ENCODE measurements around the gene LAT.
A peak's percentile ranks its signal among the peaks of the same experiment; 100 is the strongest.
"Not testable (repeated sequence)": the region's sequence is repeated elsewhere in the genome, so short reads cannot be mapped to it uniquely, and the experiment has no call there.

Gene LAT

DNA sequence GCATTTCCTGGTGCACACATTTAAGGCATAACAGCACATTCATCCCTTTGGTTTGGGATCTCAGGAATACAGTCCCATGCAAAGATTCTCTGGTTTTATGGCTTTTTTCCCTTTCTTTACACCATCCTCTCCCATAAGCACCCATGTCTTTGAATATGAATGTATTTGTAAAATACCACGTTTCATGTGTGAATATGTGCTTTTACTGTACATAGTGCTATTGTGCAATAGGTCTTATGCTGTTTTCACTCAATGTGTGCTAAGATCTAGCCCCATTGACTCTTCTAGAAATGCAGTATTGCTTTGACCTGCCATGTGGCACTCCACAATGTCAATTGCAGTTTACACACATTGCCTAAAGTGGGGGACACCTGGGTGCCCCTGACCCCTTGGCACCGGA is 20.4 kb upstream of the LAT start:
- Histone ChIP-seq H3K36me3 (ENCODE audit: insufficient read depth, insufficient read length, low read length) (peaks cover 61% of the 10 kb centered on the region), H3K9ac (ENCODE audit: insufficient read length, low read depth) (no peak overlapping the region), H3K27me3 (ENCODE audit: insufficient read depth, insufficient read length) (no peaks in the 10 kb centered on the region), H3K4me3 (ENCODE audit: insufficient read length, low read depth) (no peak overlapping the region), H3K9me3 (ENCODE audit: insufficient read depth, low read length) (no peaks in the 10 kb centered on the region), H3K4me1 (ENCODE audit: insufficient read depth, insufficient read length) (no peaks in the 10 kb centered on the region)
- TF ChIP-seq YY1 (IDR thresholded peaks at IDR 0.05; ENCODE audit: insufficient read depth, insufficient read length) (no peak), ZNF274 (IDR thresholded peaks at IDR 0.05; ENCODE audit: low read depth, low read length) (no peak), SUZ12 (IDR thresholded peaks at IDR 0.05; ENCODE audit: extremely low read depth, insufficient read depth, insufficient read length) (no peak)
- no peak for DNase-seq (ENCODE audit: low read depth, low spot score)

DNA sequence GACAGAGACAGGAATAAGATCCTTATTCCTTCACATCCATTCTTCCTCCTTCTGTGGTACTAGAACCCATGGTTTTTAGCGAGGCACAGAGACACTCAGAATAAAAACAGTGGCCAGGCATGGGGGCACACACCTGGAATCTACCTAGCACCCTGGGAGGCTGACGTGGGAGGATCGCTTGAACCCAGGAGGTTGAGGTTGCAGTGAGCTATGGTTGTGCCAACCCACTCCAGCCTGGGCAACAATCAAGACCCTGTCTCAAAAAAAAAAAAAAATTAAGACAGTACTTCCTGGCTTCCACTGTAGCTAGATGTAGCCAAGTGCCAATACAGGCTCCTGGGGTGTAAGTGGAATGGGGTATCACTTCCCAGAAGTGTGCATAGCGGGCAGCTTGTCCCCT is 17.7 kb upstream of the LAT start:
- DNase-seq (ENCODE audit: low read depth, low spot score), result no peak

DNA sequence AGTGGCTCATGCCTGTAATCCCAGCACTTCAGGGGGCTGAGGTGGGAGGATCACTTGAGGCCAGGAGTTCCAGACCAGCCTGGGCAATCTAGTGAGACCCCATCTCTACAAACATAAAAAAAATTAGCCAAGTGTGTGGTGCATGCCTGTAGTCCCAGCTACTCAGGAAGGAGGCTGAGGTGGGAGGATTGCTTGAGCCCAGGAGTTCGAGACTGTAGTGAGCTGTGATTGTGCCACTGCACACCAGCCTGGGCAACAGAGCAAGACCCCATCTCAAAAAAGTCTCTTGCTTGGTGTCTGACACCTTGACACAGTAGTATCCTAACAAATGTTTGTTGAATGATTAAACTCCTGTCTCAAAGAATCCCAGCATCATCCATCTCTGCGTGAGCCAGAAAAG is 15.2 kb upstream of the LAT start:
- not testable (repeated sequence) for H3K27me3 ChIP-seq (ENCODE audit: insufficient read depth, insufficient read length); H3K4me1 ChIP-seq (ENCODE audit: insufficient read depth, insufficient read length); H3K9ac ChIP-seq (ENCODE audit: insufficient read length, low read depth); DNase-seq (ENCODE audit: low read depth, low spot score); H3K9me3 ChIP-seq (ENCODE audit: insufficient read depth, low read length); H3K4me3 ChIP-seq (ENCODE audit: insufficient read length, low read depth)
- peaks cover 11% of the 10 kb centered on the region for H3K36me3 ChIP-seq (ENCODE audit: insufficient read depth, insufficient read length, low read length)

More for the DNA sequence above, 17.7 kb upstream of the LAT start:
- no peaks in the 10 kb centered on the region for H3K4me1 ChIP-seq (ENCODE audit: insufficient read depth, insufficient read length)
- H3K27me3 ChIP-seq (ENCODE audit: insufficient read depth, insufficient read length), result no peaks in the 10 kb centered on the region
- H3K4me3 ChIP-seq (ENCODE audit: insufficient read length, low read depth), result no peak overlapping the region
- H3K36me3 ChIP-seq (ENCODE audit: insufficient read depth, insufficient read length, low read length), result peaks cover 37% of the 10 kb centered on the region
- no peaks in the 10 kb centered on the region for H3K9me3 ChIP-seq (ENCODE audit: insufficient read depth, low read length)
- TF ChIP-seq YY1 (IDR thresholded peaks at IDR 0.05; ENCODE audit: insufficient read depth, insufficient read length) (no peak), SUZ12 (IDR thresholded peaks at IDR 0.05; ENCODE audit: extremely low read depth, insufficient read depth, insufficient read length) (no peak), ZNF274 (IDR thresholded peaks at IDR 0.05; ENCODE audit: low read depth, low read length) (no peak)
- no peak overlapping the region for H3K9ac ChIP-seq (ENCODE audit: insufficient read length, low read depth)

DNA sequence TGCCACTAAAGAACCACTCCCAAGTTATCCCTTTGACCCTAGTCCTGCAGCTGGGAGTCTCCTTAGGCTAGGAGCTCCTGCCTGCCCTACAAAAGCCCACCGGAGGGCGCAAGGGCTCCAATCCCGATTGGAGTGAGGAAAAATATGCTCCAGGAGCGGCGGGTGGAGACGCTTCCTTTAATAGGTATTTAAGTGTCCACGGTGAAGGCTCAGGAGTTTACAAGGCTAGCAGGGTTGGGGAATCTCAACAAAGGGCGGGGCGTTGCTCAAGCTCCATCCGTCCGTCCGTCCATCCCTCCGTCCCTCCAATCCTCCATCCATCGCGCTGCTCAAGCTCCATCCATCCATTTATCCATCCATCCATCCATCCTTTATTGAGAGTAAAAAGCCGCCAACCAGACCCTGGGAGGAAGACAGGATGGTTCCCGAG is 10.8 kb upstream of the LAT start:
- peaks cover 7% of the 10 kb centered on the region for H3K4me1 ChIP-seq (ENCODE audit: insufficient read depth, insufficient read length)

DNA sequence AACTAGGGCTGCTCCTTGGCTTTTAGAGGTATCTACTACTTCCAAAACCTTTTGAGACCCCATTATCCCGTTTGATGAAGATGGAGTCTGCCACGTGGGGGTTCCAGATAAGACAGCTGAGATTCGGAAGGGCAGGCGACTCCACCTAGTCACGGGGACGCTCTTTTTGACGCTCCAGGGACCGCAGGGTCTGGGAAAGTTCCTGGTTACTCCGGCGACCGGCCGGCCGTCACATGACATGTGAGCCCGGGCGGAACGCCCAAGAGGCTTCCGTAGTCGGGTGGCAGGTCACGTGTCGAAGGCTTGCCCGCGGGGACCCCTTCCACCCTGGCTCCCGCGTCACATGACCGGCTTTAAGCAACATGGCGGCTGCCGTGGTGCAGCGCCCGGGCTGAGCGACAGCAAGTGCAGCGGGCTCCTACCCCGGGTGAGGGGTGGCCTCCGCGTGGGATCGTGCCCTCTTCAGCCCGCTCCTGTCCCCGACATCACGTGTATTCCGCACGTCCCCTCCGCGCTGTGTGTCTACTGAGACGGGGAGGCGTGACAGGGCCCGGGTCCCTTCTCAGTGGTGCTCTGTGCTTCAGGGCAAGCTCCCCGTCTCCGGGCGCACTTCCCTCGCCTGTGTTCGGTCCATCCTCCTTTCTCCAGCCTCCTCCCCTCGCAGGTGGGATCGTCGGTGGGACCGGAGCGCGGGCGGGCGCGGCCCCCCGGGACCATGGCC is 10.3 kb upstream of the LAT start, which contains the start of gene SPNS1:
SPNS1 (plus strand) TSS at position 342 of the 721 bp plus-strand sequence; CDS start at position 716, 374 bp downstream.
- TF ChIP-seq SUZ12 (IDR thresholded peaks at IDR 0.05; ENCODE audit: extremely low read depth, insufficient read depth, insufficient read length), result no peak
- TF ChIP-seq YY1 (IDR thresholded peaks at IDR 0.05; ENCODE audit: insufficient read depth, insufficient read length), result peak; percentile 93
- H3K36me3 ChIP-seq (ENCODE audit: insufficient read depth, insufficient read length, low read length), result peaks cover 27% of the 10 kb centered on the region
- peak within 1 kb of the TSS; percentile 97 for H3K9ac ChIP-seq (ENCODE audit: insufficient read length, low read depth)

More for the DNA sequence above, 10.8 kb upstream of the LAT start:
- peak overlapping the region; percentile 100 for H3K4me3 ChIP-seq (ENCODE audit: insufficient read length, low read depth)
- peak; percentile 61 for DNase-seq (ENCODE audit: low read depth, low spot score)
- peaks cover 22% of the 10 kb centered on the region for H3K36me3 ChIP-seq (ENCODE audit: insufficient read depth, insufficient read length, low read length)
- TF ChIP-seq SUZ12 (IDR thresholded peaks at IDR 0.05; ENCODE audit: extremely low read depth, insufficient read depth, insufficient read length) (no peak), ZNF274 (IDR thresholded peaks at IDR 0.05; ENCODE audit: low read depth, low read length) (no peak), YY1 (IDR thresholded peaks at IDR 0.05; ENCODE audit: insufficient read depth, insufficient read length) (no peak)
- H3K9ac ChIP-seq (ENCODE audit: insufficient read length, low read depth), result peak overlapping the region; percentile 83
- no peaks in the 10 kb centered on the region for H3K9me3 ChIP-seq (ENCODE audit: insufficient read depth, low read length)
- no peaks in the 10 kb centered on the region for H3K27me3 ChIP-seq (ENCODE audit: insufficient read depth, insufficient read length)

DNA sequence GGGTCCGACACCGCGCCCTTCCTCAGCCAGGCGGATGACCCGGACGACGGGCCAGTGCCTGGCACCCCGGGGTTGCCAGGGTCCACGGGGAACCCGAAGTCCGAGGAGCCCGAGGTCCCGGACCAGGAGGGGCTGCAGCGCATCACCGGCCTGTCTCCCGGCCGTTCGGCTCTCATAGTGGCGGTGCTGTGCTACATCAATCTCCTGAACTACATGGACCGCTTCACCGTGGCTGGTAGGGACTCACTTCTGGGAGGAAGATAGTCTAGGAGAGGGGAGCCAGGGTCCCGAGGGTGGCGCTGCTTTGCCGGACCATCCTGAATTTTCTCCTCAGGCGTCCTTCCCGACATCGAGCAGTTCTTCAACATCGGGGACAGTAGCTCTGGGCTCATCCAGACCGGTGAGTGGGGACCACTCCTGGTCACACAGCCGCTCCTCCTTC is 9.7 kb upstream of the LAT start:
- H3K36me3 ChIP-seq (ENCODE audit: insufficient read depth, insufficient read length, low read length), result peaks cover 27% of the 10 kb centered on the region
- peak overlapping the region; percentile 100 for H3K4me3 ChIP-seq (ENCODE audit: insufficient read length, low read depth)
- H3K27me3 ChIP-seq (ENCODE audit: insufficient read depth, insufficient read length), result no peaks in the 10 kb centered on the region
- peak overlapping the region; percentile 97 for H3K9ac ChIP-seq (ENCODE audit: insufficient read length, low read depth)
- no peak for DNase-seq (ENCODE audit: low read depth, low spot score)
- no peaks in the 10 kb centered on the region for H3K9me3 ChIP-seq (ENCODE audit: insufficient read depth, low read length)
- TF ChIP-seq ZNF274 (IDR thresholded peaks at IDR 0.05; ENCODE audit: low read depth, low read length) (no peak), SUZ12 (IDR thresholded peaks at IDR 0.05; ENCODE audit: extremely low read depth, insufficient read depth, insufficient read length) (no peak)
- H3K4me1 ChIP-seq (ENCODE audit: insufficient read depth, insufficient read length), result peaks cover 7% of the 10 kb centered on the region

More for the DNA sequence above, 10.3 kb upstream of the LAT start, which contains the start of gene SPNS1:
- Histone ChIP-seq H3K27me3 (ENCODE audit: insufficient read depth, insufficient read length) (no peaks in the 10 kb centered on the region), H3K9me3 (ENCODE audit: insufficient read depth, low read length) (no peaks in the 10 kb centered on the region), H3K4me1 (ENCODE audit: insufficient read depth, insufficient read length) (peaks cover 7% of the 10 kb centered on the region), H3K4me3 (ENCODE audit: insufficient read length, low read depth) (peak within 1 kb of the TSS; percentile 100)
- peak; percentile 97 for DNase-seq (ENCODE audit: low read depth, low spot score)

DNA sequence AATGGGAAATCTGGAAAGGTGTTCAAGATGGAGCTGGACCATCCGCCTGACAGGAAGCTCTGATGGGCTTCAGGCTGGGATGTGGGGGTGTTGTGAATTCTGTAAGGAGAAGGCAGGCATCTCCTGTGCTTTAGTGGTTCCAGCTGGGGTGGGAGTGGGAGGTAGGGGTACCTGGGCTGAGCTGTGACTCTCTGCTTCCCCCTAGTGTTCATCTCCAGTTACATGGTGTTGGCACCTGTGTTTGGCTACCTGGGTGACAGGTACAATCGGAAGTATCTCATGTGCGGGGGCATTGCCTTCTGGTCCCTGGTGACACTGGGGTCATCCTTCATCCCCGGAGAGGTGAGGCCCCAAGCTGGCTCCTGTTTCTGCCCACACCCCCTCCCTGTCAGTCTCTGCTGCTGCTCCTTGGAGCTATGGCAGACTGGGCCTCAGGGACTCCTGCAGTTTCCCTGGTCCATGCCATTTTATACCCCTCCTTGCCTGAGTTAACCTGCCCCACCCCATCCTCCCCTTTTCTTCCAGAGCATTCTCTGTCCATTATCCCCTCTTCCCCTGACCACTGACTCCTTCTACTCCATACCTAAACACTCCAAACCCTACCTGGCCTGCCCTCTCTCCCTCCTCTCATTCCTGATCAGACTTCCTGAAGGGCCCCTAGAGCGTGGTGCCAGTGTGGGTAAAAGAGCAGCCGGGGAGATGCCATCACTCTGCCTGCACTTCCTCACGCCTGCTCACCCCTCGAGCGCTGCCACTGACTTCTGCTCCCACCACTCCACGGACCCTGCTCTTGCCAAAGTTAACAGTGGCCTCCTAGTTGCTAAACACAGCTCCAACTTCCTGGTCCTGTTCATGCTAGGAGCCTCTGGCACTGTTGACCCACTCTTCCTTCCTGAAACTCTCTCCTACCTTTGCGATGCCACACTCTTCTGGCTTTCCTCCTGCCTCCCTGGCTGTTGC is 6.9 kb upstream of the LAT start:
- Histone ChIP-seq H3K36me3 (ENCODE audit: insufficient read depth, insufficient read length, low read length) (peaks cover 53% of the 10 kb centered on the region), H3K4me3 (ENCODE audit: insufficient read length, low read depth) (no peak overlapping the region), H3K9ac (ENCODE audit: insufficient read length, low read depth) (no peak overlapping the region), H3K27me3 (ENCODE audit: insufficient read depth, insufficient read length) (no peaks in the 10 kb centered on the region), H3K4me1 (ENCODE audit: insufficient read depth, insufficient read length) (peaks cover 7% of the 10 kb centered on the region), H3K9me3 (ENCODE audit: insufficient read depth, low read length) (peaks cover 13% of the 10 kb centered on the region; the same call in 1 of the 2 replicates)
- no peak for TF ChIP-seq YY1 (IDR thresholded peaks at IDR 0.05; ENCODE audit: insufficient read depth, insufficient read length)
- TF ChIP-seq SUZ12 (IDR thresholded peaks at IDR 0.05; ENCODE audit: extremely low read depth, insufficient read depth, insufficient read length), result no peak
- no peak for TF ChIP-seq ZNF274 (IDR thresholded peaks at IDR 0.05; ENCODE audit: low read depth, low read length)
- peak; percentile 9 for DNase-seq (ENCODE audit: low read depth, low spot score)

DNA sequence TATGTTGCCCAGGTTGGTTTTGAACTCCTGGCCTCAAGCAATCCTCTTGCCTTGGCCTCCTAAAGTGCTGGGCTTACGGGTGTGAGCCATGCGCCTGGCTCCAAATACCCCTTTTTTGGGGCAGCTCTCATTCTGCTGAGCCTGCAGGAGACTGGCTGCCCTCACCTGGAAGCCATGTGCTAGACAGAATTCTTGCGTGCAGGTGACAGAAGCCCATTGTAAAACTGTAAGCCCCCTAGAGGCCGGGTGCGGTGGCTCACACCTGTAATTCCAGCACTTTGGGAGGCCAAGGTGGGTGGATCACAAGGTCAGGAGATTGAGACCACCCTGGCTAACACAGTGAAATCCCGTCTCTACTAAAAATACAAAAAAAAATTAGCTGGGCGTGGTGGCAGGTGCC is 4.5 kb upstream of the LAT start:
- H3K9ac ChIP-seq (ENCODE audit: insufficient read length, low read depth); H3K4me3 ChIP-seq (ENCODE audit: insufficient read length, low read depth); DNase-seq (ENCODE audit: low read depth, low spot score); H3K27me3 ChIP-seq (ENCODE audit: insufficient read depth, insufficient read length); H3K4me1 ChIP-seq (ENCODE audit: insufficient read depth, insufficient read length): not testable (repeated sequence)
- H3K36me3 ChIP-seq (ENCODE audit: insufficient read depth, insufficient read length, low read length), result peaks cover 70% of the 10 kb centered on the region
- peaks cover 13% of the 10 kb centered on the region; the same call in 1 of the 2 replicates for H3K9me3 ChIP-seq (ENCODE audit: insufficient read depth, low read length)
